KMS-11 (cell line): ENCODE results near the gene TARBP1.
A peak's percentile ranks its signal among the peaks of the same experiment; 100 is the strongest.

Experiments
- H2AFZ ChIP-seq: fragments of 200-600 bp; sonication (generic); 2 replicates; pipeline ENCODE4 v1.6.1; 2016; ENCODE audit warnings: antibody characterized with exemption, mixed run types, low read depth
- H3K27ac ChIP-seq: fragments of 200-600 bp; sonication (generic); 2 replicates; pipeline ENCODE4 v1.6.1; 2016; ENCODE audit warnings: mild to moderate bottlenecking, mixed run types
- H3K27me3 ChIP-seq: fragments of 200-600 bp; sonication (generic); 2 replicates; pipeline ENCODE4 v1.6.1; 2017; ENCODE audit warnings: mild to moderate bottlenecking, low read depth, mixed run types, moderate library complexity; ENCODE audit not compliant: insufficient read depth
- H3K36me3 ChIP-seq: fragments of 200-600 bp; sonication (generic); 2 replicates; pipeline ENCODE4 v1.6.1; 2017; ENCODE audit warnings: mild to moderate bottlenecking, mixed run types; ENCODE audit not compliant: insufficient read depth
- H3K4me1 ChIP-seq: fragments of 200-600 bp; sonication (generic); 2 replicates; pipeline ENCODE4 v1.6.1; 2016; ENCODE audit warnings: mild to moderate bottlenecking, low read depth, mixed run types; ENCODE audit not compliant: poor library complexity, severe bottlenecking
- H3K4me2 ChIP-seq: fragments of 200-600 bp; sonication (generic); 2 replicates; pipeline ENCODE4 v1.7.0; 2016; ENCODE audit warnings: mild to moderate bottlenecking, mixed run types
- H3K4me3 ChIP-seq: fragments of 200-600 bp; sonication (generic); IDR thresholded peaks from 2 replicates; pipeline ENCODE4 v1.6.1; 2017; ENCODE audit warnings: low read depth, low read length, mixed read lengths; ENCODE audit not compliant: insufficient read depth
- H3K79me2 ChIP-seq: fragments of 200-600 bp; sonication (generic); 2 replicates; pipeline ENCODE4 v1.6.1; 2016; ENCODE audit warnings: low read depth, mixed run types; ENCODE audit not compliant: insufficient read depth
- H3K9ac ChIP-seq: fragments of 200-600 bp; sonication (generic); 2 replicates; pipeline ENCODE4 v1.6.1; 2016; ENCODE audit warnings: mild to moderate bottlenecking, mixed run types
- H4K20me1 ChIP-seq: fragments of 200-600 bp; sonication (generic); 2 replicates; pipeline ENCODE4 v1.6.1; 2016; ENCODE audit warnings: mild to moderate bottlenecking, mixed run types; ENCODE audit not compliant: insufficient read depth
- CTCF ChIP-seq: fragments of 200-600 bp; sonication (generic); conservative IDR thresholded peaks from 2 replicates; pipeline ENCODE4 v1.6.1; 2017; ENCODE audit warnings: low read depth, mild to moderate bottlenecking, antibody characterized with exemption, low read length, moderate library complexity, mixed read lengths

The TARBP1 gene

GRCh38 chr1:234488054-234489006, 9.4 kb upstream of the TARBP1 start:
- Histone ChIP-seq H2AFZ (no peak overlapping the region), H3K4me3 (no peak overlapping the region), H3K27ac (no peak overlapping the region), H3K4me1 (peaks cover 14% of the 10 kb centered on the region), H3K9ac (no peak overlapping the region), H3K27me3 (no peaks in the 10 kb centered on the region), H3K4me2 (no peak overlapping the region), H3K79me2 (no peaks in the 10 kb centered on the region), H3K36me3 (no peaks in the 10 kb centered on the region), H4K20me1 (no peaks in the 10 kb centered on the region)
- no peak for TF ChIP-seq CTCF

DNA sequence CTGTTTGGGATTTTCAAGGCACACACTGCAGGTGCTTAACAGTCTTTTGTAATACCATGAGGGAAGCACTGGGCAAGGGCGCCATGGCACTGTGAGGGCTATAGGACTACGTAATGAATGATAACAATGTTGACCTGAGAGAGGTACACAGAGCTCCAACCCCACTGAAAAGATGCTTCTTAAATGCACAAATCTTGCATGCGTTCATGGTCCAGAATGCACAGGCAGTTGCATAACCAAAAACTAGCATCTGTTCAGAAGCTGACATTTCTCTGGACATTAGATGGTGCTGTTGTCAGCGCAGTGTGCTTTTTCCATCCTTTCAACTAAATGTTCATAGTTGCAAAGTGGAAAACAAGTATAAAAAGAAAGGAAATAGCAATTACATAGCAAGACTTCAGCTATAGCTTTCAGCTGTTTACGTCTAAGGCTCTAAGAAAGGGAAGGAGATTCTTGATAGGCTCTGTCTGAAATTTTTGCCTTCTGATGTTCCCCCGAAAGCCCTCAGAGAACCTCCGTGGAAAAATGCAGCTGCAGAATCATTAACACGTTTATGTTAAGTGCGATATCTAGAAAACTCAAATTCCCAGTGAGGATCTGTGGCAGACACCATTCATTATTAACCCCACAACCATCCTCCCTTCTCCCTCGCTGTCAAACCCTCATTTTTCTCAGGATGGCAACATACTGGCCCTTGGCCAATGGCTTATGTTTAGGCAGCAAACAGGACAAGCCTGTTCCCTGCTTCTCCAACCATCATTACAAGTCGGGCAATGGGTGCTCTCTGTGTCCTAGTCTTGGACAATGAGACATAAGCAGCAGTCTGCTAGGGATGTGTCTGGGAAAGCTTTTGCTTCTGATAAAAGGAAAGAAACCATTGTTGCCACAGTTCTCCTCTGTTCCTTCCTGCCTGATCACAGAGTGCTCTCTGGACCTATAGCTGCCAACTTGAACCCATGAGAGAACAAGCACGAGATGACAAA, 8.2 kb upstream of the TARBP1 start:
- Histone ChIP-seq H3K4me2 (no peak overlapping the region), H3K79me2 (no peaks in the 10 kb centered on the region), H4K20me1 (no peaks in the 10 kb centered on the region), H3K27ac (no peak overlapping the region), H2AFZ (no peak overlapping the region), H3K36me3 (no peaks in the 10 kb centered on the region), H3K4me1 (peaks cover 14% of the 10 kb centered on the region), H3K4me3 (no peak overlapping the region), H3K9ac (no peak overlapping the region), H3K27me3 (no peaks in the 10 kb centered on the region)
- TF ChIP-seq CTCF: peak; percentile 52

- H3K27me3 ChIP-seq: no peaks in the 10 kb centered on the region
- H3K4me1 ChIP-seq: peaks cover 11% of the 10 kb centered on the region
- H3K27ac ChIP-seq: no peak overlapping the region
- no peak overlapping the region for H3K4me3 ChIP-seq
- H3K9ac ChIP-seq: no peak overlapping the region
- no peaks in the 10 kb centered on the region for H3K79me2 ChIP-seq
- H2AFZ ChIP-seq: no peak overlapping the region
- no peak overlapping the region for H3K4me2 ChIP-seq
- H4K20me1 ChIP-seq: no peaks in the 10 kb centered on the region
- no peaks in the 10 kb centered on the region for H3K36me3 ChIP-seq
- TF ChIP-seq CTCF: no peak
Observed at GRCh38 chr1:234484991-234485739, 6.2 kb upstream of the TARBP1 start.

- H2AFZ ChIP-seq: no peak overlapping the region
- H3K27ac ChIP-seq: no peak overlapping the region
- no peaks in the 10 kb centered on the region for H3K79me2 ChIP-seq
- H3K4me1 ChIP-seq: peaks cover 6% of the 10 kb centered on the region
- no peak for TF ChIP-seq CTCF
- no peaks in the 10 kb centered on the region for H4K20me1 ChIP-seq
- no peak overlapping the region for H3K4me3 ChIP-seq
- no peaks in the 10 kb centered on the region for H3K27me3 ChIP-seq
- no peak overlapping the region for H3K4me2 ChIP-seq
- H3K36me3 ChIP-seq: no peaks in the 10 kb centered on the region
- no peak overlapping the region for H3K9ac ChIP-seq
Observed at GRCh38 chr1:234484218-234484617, 5.2 kb upstream of the TARBP1 start.
